Spinal cord (tissue), 10 donors: Measurements from ENCODE around the gene DPEP2. TPM values are rescaled to one million over a fixed set of nuclear protein-coding genes. Genes with fewer than 3 reads are reported as not detected.
"Not testable (repeated sequence)": the region's sequence is repeated elsewhere in the genome, so short reads cannot be mapped to it uniquely, and the experiment has no call there.

Experiments used
- DNase-seq, 6 donors: peaks; one replicate each; pipeline versions ENCODE4 v3.0.0 to v3.0.0-alpha.2; 2013 to 2015; ENCODE audit warnings: low spot score in 6 of 6, low read depth in 4 of 6
- H3K27ac ChIP-seq: one replicate; pipeline ENCODE4 v1.5.1; 2013; ENCODE audit warnings: low read depth, low read length, control low read depth
- H3K27me3 ChIP-seq: one replicate; pipeline ENCODE4 v1.6.1; 2013; ENCODE audit warnings: low read length; ENCODE audit not compliant: control insufficient read depth, insufficient read depth
- H3K36me3 ChIP-seq: one replicate; pipeline ENCODE4 v1.6.1; 2013; ENCODE audit warnings: low read length; ENCODE audit not compliant: control insufficient read depth, insufficient read depth
- H3K4me1 ChIP-seq: one replicate; pipeline ENCODE4 v1.6.1; 2013; ENCODE audit warnings: low read length; ENCODE audit not compliant: control insufficient read depth, insufficient read depth
- H3K4me3 ChIP-seq: one replicate; pipeline ENCODE4 v1.5.1; 2013; ENCODE audit warnings: low read depth, low read length, control low read depth
- H3K9me3 ChIP-seq: one replicate; pipeline ENCODE4 v1.6.1; 2013; ENCODE audit warnings: low read length; ENCODE audit not compliant: control insufficient read depth, insufficient read depth
- WGBS: methylation state at CpG from one replicate; pipeline ENCODE4 v1.1.5; 2013; ENCODE audit warnings: missing lambda C conversion rate; ENCODE audit not compliant: insufficient coverage; 5-methylcytosine and 5-hydroxymethylcytosine counted together
- polyA plus RNA-seq, 2 donors: library from polyadenylated mRNA; unstranded; fragments of 120-200 nt; gene quantifications; one replicate each; pipeline ENCODE4 v1.2.1, GENCODE V29; 2013; ENCODE audit not compliant: insufficient read length in 2 of 2
- total RNA-seq, 2 donors: library from RNA; depleted of rRNA in 1 of 2; stranded (reverse); fragments of 120-200 nt in 1 of 2; fragments of >200 nt in 1 of 2; gene quantifications; one replicate each; pipeline versions ENCODE4 v1.2.3 to v1.2.4, GENCODE V29; 2013 to 2014
- donor health status: healthy.

The DPEP2 gene
- total and polyA plus RNA-seq, 4 donors, result 1.0 to 3.0 (median 2.5) TPM

GRCh38 chr16:67994040-67994408 is 5.3 kb downstream of the DPEP2 start:
- H3K9me3 ChIP-seq, H3K27ac ChIP-seq, DNase-seq, H3K27me3 ChIP-seq, H3K4me3 ChIP-seq, H3K36me3 ChIP-seq: not testable (repeated sequence)
- H3K4me1 ChIP-seq, result peaks cover 12% of the 10 kb centered on the region
- whole genome bisulfite sequencing, result 86% methylated on average over 2 of the region's 6 CpGs

GRCh38 chr16:67993207-67994039 is 5.9 kb downstream of the DPEP2 start:
- Histone ChIP-seq H3K9me3 (no peaks in the 10 kb centered on the region), H3K4me1 (peaks cover 12% of the 10 kb centered on the region), H3K27me3 (no peaks in the 10 kb centered on the region), H3K4me3 (no peak overlapping the region), H3K36me3 (no peaks in the 10 kb centered on the region), H3K27ac (no peak overlapping the region)
- WGBS, result 7% methylated on average over 35 of the region's 39 CpGs
- peak in 3 of 6 donors; percentile 6 to 74 (median 62) for DNase-seq

GRCh38 chr16:67992661-67993206 is 6.5 kb downstream of the DPEP2 start:
- no peaks in the 10 kb centered on the region for H3K27me3 ChIP-seq
- H3K9me3 ChIP-seq, result no peaks in the 10 kb centered on the region
- no peak for DNase-seq
- no peak overlapping the region for H3K4me3 ChIP-seq
- WGBS, result 72% methylated on average over 18 of the region's 20 CpGs
- no peaks in the 10 kb centered on the region for H3K36me3 ChIP-seq
- peaks cover 13% of the 10 kb centered on the region for H3K4me1 ChIP-seq
- H3K27ac ChIP-seq, result no peak overlapping the region

- H3K36me3 ChIP-seq, result no peaks in the 10 kb centered on the region
- H3K4me3 ChIP-seq, result no peak overlapping the region
- H3K4me1 ChIP-seq, result peaks cover 19% of the 10 kb centered on the region
- no peaks in the 10 kb centered on the region for H3K9me3 ChIP-seq
- no peak for DNase-seq
- H3K27ac ChIP-seq, result no peak overlapping the region
- 100% methylated on average over 1 of the region's 6 CpGs for WGBS
- H3K27me3 ChIP-seq, result no peaks in the 10 kb centered on the region
Measured at GRCh38 chr16:67990018-67990386, 9.3 kb downstream of the DPEP2 start.

GRCh38 chr16:67989322-67990017 is 9.8 kb downstream of the DPEP2 start:
- H3K9me3 ChIP-seq, result no peaks in the 10 kb centered on the region
- no peaks in the 10 kb centered on the region for H3K27me3 ChIP-seq
- no peak for DNase-seq
- peaks cover 19% of the 10 kb centered on the region for H3K4me1 ChIP-seq
- no peak overlapping the region for H3K4me3 ChIP-seq
- H3K36me3 ChIP-seq, result no peaks in the 10 kb centered on the region
- H3K27ac ChIP-seq, result no peak overlapping the region
- 89% methylated on average over 8 of the region's 8 CpGs for WGBS

GRCh38 chr16:67988675-67989074 is 10.6 kb downstream of the DPEP2 start:
- no peak for DNase-seq
- no peaks in the 10 kb centered on the region for H3K9me3 ChIP-seq
- H3K36me3 ChIP-seq, result no peaks in the 10 kb centered on the region
- H3K27me3 ChIP-seq, result no peaks in the 10 kb centered on the region
- peaks cover 21% of the 10 kb centered on the region for H3K4me1 ChIP-seq
- no peak overlapping the region for H3K27ac ChIP-seq
- no peak overlapping the region for H3K4me3 ChIP-seq
- 97% methylated on average over 2 of the region's 3 CpGs for WGBS

- 67% methylated on average over 11 of the region's 11 CpGs for WGBS
- H3K27me3 ChIP-seq, result no peaks in the 10 kb centered on the region
- H3K4me3 ChIP-seq, result no peak overlapping the region
- no peaks in the 10 kb centered on the region for H3K9me3 ChIP-seq
- H3K4me1 ChIP-seq, result peaks cover 10% of the 10 kb centered on the region
- DNase-seq, result peak in 1 of 6 donors; percentile 54
- H3K27ac ChIP-seq, result peak overlapping the region; percentile 7
- no peaks in the 10 kb centered on the region for H3K36me3 ChIP-seq
Measured at GRCh38 chr16:67987460-67988160, 11.7 kb downstream of the DPEP2 start.

GRCh38 chr16:67986949-67987348 is 12.3 kb downstream of the DPEP2 start:
- no peak for DNase-seq
- WGBS, result 97% methylated on average over 4 of the region's 5 CpGs
- Histone ChIP-seq H3K27ac (no peak overlapping the region), H3K4me3 (no peak overlapping the region), H3K9me3 (no peaks in the 10 kb centered on the region), H3K4me1 (peaks cover 10% of the 10 kb centered on the region), H3K36me3 (no peaks in the 10 kb centered on the region), H3K27me3 (no peaks in the 10 kb centered on the region)

- 95% methylated on average over 31 of the region's 49 CpGs for whole genome bisulfite sequencing
- no peaks in the 10 kb centered on the region for H3K36me3 ChIP-seq
- H3K4me1 ChIP-seq, result peaks cover 4% of the 10 kb centered on the region
- no peaks in the 10 kb centered on the region for H3K27me3 ChIP-seq
- no peaks in the 10 kb centered on the region for H3K9me3 ChIP-seq
- no peak for DNase-seq
- no peak overlapping the region for H3K27ac ChIP-seq
- H3K4me3 ChIP-seq, result no peak overlapping the region
Measured at GRCh38 chr16:67982011-67982696, 17.1 kb downstream of the DPEP2 start.
